NB4 (cell line): ENCODE results near the gene PARM1.

ENCODE experiments used
- DNase-seq: peaks from one replicate; pipeline ENCODE4 v3.0.0; 2010; ENCODE audit warnings: low read depth
- H3K4me3 ChIP-seq: one replicate; pipeline ENCODE4 v1.5.1; 2011; ENCODE audit warnings: mild to moderate bottlenecking, low read depth, low read length, moderate library complexity
- CTCF ChIP-seq: IDR thresholded peaks from one replicate; pipeline ENCODE4 v1.5.1; 2012; ENCODE audit warnings: low read depth, low read length
- MAX ChIP-seq: IDR thresholded peaks from 2 replicates; pipeline ENCODE4 v1.6.1; 2011; ENCODE audit warnings: low read depth, low read length
- MYC ChIP-seq: IDR thresholded peaks from 2 replicates; pipeline ENCODE4 v1.6.1; 2011; ENCODE audit warnings: low read depth, low read length
- POLR2A ChIP-seq: IDR thresholded peaks from 2 replicates; pipeline ENCODE4 v1.6.1; 2011; ENCODE audit warnings: mild to moderate bottlenecking; ENCODE audit not compliant: insufficient read length; ENCODE audit errors: extremely low read depth

PARM1 gene

DNA sequence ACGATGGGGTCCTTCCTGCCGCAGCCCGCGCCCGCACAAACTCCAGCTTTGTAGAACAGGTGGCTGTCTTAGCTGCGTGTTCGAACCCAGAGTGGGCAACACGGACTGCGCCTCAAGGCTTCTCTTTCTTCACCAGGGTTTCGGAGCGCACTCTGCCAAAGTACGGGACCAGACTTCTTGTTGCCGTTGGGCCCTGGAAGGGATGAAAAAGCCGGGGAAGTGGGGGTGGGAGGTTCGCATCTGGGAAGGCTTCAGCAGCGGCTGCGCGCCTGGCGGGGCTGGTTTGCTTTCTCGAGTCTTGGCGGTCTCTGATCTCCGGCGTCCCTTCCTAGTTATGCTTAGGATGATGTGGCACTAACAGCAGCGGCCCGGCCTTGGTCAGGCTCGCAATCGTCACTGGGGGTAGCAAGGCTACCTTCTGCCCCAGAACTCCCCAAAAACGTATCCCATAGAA, 673 bp downstream of the PARM1 start:
- no peak for TF ChIP-seq POLR2A
- TF ChIP-seq MYC: no peak
- TF ChIP-seq MAX: no peak
- H3K4me3 ChIP-seq: no peak overlapping the region
- DNase-seq: no peak

DNA sequence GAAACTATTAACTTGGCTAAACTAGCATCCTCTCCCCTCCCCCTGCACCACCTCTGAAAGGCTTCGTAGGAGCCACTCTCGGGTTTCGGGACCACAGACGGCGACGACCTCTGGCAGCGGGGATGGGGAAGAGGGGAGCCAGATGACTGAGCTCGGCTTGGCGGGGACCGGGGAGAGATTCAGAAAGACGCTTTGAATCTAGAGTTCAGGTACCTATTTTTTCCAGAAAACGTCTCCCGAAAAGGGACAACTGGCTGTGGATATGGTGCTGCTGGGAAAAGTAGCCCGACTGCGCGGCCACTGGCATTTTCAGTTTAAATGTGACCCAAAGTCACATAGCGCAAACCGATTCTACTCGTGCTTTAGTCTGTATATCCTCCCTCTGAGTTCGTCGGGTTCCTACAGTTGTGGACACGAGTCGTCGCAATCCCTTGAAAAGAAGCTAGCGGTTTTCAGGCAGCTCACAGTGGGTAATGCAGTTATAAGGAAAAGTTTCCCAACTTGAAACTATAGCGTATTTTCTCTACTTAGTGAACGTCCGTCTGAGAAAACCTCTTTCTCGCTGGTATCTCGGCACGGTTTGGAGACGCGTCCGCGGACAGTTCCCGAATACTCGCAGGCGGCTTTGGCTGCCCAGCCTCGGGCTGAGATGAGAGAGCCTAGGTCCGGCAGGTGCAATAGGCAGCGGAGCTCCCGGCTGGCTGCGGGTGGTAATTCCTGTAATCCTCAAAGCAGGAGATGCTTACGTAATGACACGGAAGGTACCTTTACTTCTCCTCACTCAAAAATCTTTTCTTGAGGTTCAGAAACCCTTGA, 1.3 kb downstream of the PARM1 start:
- TF ChIP-seq MYC: no peak
- no peak for TF ChIP-seq MAX
- TF ChIP-seq POLR2A: no peak
- TF ChIP-seq CTCF: no peak
- DNase-seq: no peak
- no peak overlapping the region for H3K4me3 ChIP-seq

DNA sequence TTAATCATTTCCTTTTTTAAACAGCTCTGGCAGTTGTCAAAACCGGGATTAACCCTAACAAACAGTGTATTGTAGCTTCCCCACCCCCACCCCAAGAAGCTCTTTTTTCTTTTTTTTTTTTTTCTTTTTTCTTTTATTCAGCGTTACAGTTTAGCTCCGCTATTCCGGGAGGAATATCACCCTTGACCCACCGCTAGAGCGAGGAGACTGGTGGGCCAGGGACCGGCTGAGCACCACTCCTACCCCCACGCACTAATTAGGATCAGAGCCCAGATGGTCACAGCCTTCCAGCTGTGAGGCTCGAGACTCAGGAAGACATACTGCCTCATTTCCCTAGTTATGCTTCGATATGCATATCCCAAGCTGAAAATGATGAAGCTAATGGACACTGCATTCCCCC, 2.0 kb downstream of the PARM1 start:
- TF ChIP-seq MYC (no peak), MAX (no peak), POLR2A (no peak), CTCF (no peak)
- DNase-seq: no peak
- no peak overlapping the region for H3K4me3 ChIP-seq

GRCh38 chr4:74941123-74941522, 8.2 kb downstream of the PARM1 start:
- no peak for TF ChIP-seq POLR2A
- TF ChIP-seq CTCF: no peak
- no peak for TF ChIP-seq MYC
- TF ChIP-seq MAX: no peak
- DNase-seq: no peak
- no peak overlapping the region for H3K4me3 ChIP-seq

DNA sequence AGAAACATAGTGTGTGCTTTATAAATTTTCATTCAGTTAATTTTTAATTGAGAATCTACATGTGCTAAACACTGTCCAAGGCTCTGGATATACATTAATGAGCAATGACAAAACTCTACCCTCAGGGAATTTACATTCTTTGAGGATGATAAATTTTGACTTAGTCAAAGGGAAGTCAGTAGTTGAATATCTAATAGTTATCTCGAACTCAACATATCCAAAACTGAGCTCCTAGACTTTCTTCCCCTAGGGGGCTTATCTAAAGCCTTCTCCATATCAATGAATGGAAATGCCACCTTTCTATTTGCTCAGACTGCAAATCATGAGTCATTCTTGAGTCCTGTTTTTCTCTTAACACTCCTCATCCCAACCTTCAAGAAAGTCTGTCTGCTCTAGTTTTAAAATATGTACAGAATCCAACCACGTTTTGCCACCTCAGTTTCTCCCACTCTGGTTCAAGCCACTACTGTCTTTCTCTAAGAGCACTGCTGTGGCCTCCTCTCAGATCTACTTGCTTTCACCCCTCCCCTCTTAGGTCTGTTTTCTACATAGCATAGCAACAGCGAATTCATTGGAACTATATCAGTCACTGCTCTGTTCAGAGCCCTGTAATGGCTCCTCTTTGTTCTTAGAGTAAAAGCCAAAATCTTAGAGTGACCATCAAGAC, 9.5 kb downstream of the PARM1 start:
- DNase-seq: no peak
- H3K4me3 ChIP-seq: no peak overlapping the region
- no peak for TF ChIP-seq MYC
- TF ChIP-seq CTCF: no peak
- TF ChIP-seq POLR2A: no peak
- no peak for TF ChIP-seq MAX

DNA sequence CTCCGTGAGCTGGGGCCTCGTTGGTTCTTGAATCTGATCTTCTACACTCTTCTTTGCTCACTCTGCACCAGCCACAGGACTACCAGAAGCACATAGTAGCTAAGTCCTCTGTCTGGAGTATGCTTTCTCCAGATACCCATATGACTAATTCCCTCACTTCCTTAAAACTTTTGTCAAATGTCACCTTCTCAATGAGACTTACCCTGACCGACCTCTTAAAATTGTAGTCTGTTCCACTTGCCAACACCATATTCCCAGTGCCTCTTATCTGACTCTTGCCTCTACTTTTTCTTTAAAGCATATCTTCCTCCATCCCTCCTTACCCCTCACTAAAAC, 10.0 kb downstream of the PARM1 start:
- TF ChIP-seq POLR2A (no peak), CTCF (no peak), MAX (no peak), MYC (no peak)

More for the DNA sequence above, 10.0 kb downstream of the PARM1 start:
- DNase-seq: no peak
- H3K4me3 ChIP-seq: no peak overlapping the region
